Gastrocnemius medialis (tissue), 4 donors: Measurements from ENCODE around the gene JUP. TPM values are rescaled to one million over a fixed set of nuclear protein-coding genes. Genes with fewer than 3 reads are reported as not detected.

ENCODE experiments used
- ATAC-seq, 2 donors: fragments of 150-250 bp; one replicate each; pipeline ENCODE4 v1.9.1; 2016
- DNase-seq, 2 donors: peaks; one replicate each; pipeline ENCODE4 v3.0.0-alpha.2; 2019
- H3K27ac ChIP-seq, 4 donors: fragments of 200-600 bp; sonication (generic); 1 replicate in 1 of 4; 2 replicates in 3 of 4; pipeline ENCODE4 v1.5.1; 2016 to 2018; ENCODE audit warnings: mild to moderate bottlenecking in 2 of 4, moderate library complexity in 1 of 4
- H3K27me3 ChIP-seq, 3 donors: fragments of 200-600 bp; sonication (generic) in 2 of 3; 1 replicate in 1 of 3; 2 replicates in 2 of 3; pipeline versions ENCODE4 v1.5.1 to v1.6.0; 2016 to 2019; ENCODE audit warnings: mild to moderate bottlenecking in 1 of 3, moderate library complexity in 1 of 3
- H3K36me3 ChIP-seq, 2 donors: fragments of 200-600 bp; sonication (generic) in 1 of 2; one replicate each; pipeline ENCODE4 v1.5.1; 2017 to 2018
- H3K4me1 ChIP-seq, 2 donors: fragments of 200-600 bp; sonication (generic) in 1 of 2; one replicate each; pipeline ENCODE4 v1.5.1; 2016 to 2017; ENCODE audit warnings: mild to moderate bottlenecking in 2 of 2
- H3K4me3 ChIP-seq, 4 donors: fragments of 200-600 bp; sonication (generic) in 3 of 4; 1 replicate in 1 of 4; 2 replicates in 3 of 4; pipeline ENCODE4 v1.5.1; 2016 to 2019; ENCODE audit warnings: mild to moderate bottlenecking in 2 of 4
- H3K9me3 ChIP-seq, 3 donors: fragments of 200-600 bp; sonication (generic) in 2 of 3; 1 replicate in 1 of 3; 2 replicates in 2 of 3; pipeline ENCODE4 v1.5.1; 2016 to 2019
- POLR2A ChIP-seq, 2 donors: fragments of 450-650 bp; IDR thresholded peaks; one replicate each; pipeline ENCODE4 v1.6.1; 2017; ENCODE audit warnings: antibody characterized with exemption in 2 of 2, mild to moderate bottlenecking in 2 of 2, moderate library complexity in 2 of 2
- in situ Hi-C, 4 donors: fragments of 200-750 bp; cut with MboI; loops; one replicate each; pipeline versions ENCODE4 v1.15.0 to v1.8.0; 2017; ENCODE audit warnings: low sequenced_read_pairs in 4 of 4
- intact Hi-C: fragments of 100-400 bp; cut with DNase I; formaldehyde crosslinking; loops from one replicate; pipeline ENCODE4 v1.15.1; 2023; ENCODE audit warnings: low total_unique reads
- total RNA-seq, 4 donors: library from RNA; depleted of rRNA; stranded (reverse); fragments of >200 nt; gene quantifications; one replicate each; pipeline versions ENCODE4 v1.1.0 to v1.2.3, GENCODE V29; 2016
- TF ChIP-seq, protein P1 (sequence below), 5 experiments: fragments of 450-650 bp in 3 of 5; fragments of 200-600 bp in 2 of 5; sonication (generic) in 2 of 5; IDR thresholded peaks in 4 of 5; conservative IDR thresholded peaks in 1 of 5; 1 replicate in 4 of 5; 2 replicates in 1 of 5; pipeline ENCODE4 v1.5.1; 2016 to 2019; ENCODE audit warnings: antibody characterized with exemption in 5 of 5, mild to moderate bottlenecking in 3 of 5, moderate library complexity in 3 of 5

The JUP gene
- total RNA-seq, 4 donors from 2014 or later, result 88.8 to 135 (median 113) TPM

DNA sequence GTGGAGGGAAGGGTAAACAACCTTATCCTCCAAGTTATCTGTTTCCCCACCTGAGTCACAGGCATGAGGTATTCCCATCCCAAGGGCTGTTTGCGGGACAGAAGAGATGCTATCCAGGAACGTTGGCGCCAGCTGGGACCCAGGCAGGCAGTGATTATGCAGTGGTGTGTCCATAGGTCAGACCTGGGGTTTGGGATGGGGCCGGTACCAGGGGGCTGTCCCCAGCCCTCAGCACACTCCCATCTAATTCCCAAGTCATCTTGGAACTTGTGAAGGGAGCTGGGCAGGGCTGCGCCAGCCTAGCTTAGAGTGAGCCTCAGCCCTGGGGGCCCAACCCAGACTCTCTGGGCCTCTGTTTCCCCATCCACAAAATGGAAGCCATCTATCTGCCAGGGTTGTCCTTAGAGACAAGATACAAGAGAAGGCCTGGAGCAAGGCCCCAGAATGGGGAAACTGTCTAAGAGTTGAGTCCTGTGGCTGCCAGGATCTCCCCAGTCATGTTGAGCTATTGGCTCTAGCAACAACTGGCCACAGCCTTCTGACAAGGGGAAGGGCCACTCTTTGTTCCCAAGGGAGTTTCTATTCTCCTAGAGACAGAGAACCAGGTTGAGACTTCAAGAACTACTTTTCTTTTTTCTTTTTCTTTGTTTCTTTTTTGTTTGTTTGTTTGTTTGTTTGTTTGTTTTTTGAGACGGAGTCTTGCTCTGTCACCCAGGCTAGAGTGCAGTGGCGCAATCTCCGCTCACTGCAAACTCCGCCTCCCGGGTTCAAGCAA is 9.8 kb upstream of the JUP start:
- intact Hi-C loops, result no loop called here
- no peak for ATAC-seq
- peaks cover 4 to 9% of the 10 kb centered on the region in 2 donors for H3K4me1 ChIP-seq
- in situ Hi-C loops, result no loop called here
- no peak for DNase-seq
- no peak overlapping the region for H3K4me3 ChIP-seq
- no peaks in the 10 kb centered on the region for H3K9me3 ChIP-seq
- no peaks in the 10 kb centered on the region for H3K36me3 ChIP-seq
- H3K27ac ChIP-seq, result no peak overlapping the region
- TF ChIP-seq, protein P1, sequence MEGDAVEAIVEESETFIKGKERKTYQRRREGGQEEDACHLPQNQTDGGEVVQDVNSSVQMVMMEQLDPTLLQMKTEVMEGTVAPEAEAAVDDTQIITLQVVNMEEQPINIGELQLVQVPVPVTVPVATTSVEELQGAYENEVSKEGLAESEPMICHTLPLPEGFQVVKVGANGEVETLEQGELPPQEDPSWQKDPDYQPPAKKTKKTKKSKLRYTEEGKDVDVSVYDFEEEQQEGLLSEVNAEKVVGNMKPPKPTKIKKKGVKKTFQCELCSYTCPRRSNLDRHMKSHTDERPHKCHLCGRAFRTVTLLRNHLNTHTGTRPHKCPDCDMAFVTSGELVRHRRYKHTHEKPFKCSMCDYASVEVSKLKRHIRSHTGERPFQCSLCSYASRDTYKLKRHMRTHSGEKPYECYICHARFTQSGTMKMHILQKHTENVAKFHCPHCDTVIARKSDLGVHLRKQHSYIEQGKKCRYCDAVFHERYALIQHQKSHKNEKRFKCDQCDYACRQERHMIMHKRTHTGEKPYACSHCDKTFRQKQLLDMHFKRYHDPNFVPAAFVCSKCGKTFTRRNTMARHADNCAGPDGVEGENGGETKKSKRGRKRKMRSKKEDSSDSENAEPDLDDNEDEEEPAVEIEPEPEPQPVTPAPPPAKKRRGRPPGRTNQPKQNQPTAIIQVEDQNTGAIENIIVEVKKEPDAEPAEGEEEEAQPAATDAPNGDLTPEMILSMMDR (IDR thresholded peaks at IDR 0.05 in 4 of 5, conservative IDR thresholded peaks at IDR 0.05 in 1 of 5), result no peak
- TF ChIP-seq POLR2A (IDR thresholded peaks at IDR 0.05), result no peak
- H3K27me3 ChIP-seq, result no peaks in the 10 kb centered on the region

DNA sequence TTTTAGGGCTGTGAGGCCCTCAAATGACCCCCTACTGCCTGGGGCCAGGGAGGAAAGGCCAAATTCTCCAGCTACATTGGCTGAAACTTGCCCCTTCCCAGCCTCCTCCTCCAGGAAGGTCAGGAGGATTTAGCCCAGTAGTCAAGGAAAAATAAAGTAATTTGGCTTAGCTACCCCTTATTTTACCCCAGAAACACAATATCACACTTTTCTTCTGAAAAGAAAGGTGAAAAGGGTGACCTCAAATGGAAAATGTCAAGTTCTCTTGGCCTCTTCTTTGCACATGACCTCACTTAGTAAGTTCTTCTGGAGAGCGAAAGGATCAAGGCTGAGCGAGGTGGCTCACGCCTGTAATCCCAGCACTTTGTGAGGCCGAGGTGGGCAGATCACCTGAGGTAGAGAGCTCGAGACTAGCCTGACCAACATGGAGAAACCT is 8.0 kb upstream of the JUP start:
- Histone ChIP-seq H3K27me3 (no peaks in the 10 kb centered on the region), H3K27ac (no peak overlapping the region), H3K9me3 (no peaks in the 10 kb centered on the region), H3K4me3 (no peak overlapping the region), H3K4me1 (peaks cover 0 to 6% of the 10 kb centered on the region in 2 donors), H3K36me3 (no peaks in the 10 kb centered on the region)
- no peak for TF ChIP-seq POLR2A (IDR thresholded peaks at IDR 0.05)
- TF ChIP-seq, protein P1 (IDR thresholded peaks at IDR 0.05 in 4 of 5, conservative IDR thresholded peaks at IDR 0.05 in 1 of 5), result no peak
- in situ Hi-C loops, result no loop called here
- ATAC-seq (no peak), DNase-seq (no peak)
- intact Hi-C loops, result no loop called here

DNA sequence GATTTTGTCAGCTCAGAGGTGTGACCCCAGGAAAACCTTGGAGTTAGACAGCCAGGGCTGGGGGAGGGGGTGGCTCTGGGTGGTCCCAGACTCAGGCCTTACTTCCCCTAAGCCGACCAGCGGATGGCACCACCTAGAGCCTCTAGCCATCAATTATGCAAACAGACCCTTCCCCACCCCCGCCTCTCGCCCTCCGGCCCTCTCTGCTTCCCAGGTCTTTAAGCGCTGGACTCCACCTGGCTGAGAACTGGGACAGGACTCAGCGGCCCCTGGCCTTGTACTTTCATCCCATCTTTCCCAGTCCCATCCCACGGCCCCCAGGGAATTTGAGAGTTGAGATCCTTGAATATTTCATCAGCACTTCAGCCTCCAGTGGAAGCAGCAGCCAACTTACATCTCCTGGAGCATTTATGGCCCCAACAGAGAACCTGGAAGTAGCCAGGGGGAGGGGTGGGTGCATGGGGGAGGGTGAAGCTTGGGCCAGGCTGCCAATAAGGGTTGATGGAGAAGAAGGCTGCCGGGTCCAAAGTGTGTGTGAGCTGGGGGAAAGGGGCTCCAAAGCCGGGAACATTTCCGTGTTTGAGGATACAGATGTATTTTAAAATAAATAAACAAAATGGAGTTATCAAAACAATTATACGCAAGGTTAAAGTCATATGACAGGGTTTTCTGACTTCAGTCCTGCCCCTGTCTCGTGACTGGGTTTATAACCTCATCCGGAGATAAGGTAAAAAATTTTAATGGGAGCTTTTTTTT is 7.5 kb upstream of the JUP start:
- in situ Hi-C loops (no loop called here), intact Hi-C loops (no loop called here)
- DNase-seq (no peak), ATAC-seq (no peak)
- Histone ChIP-seq H3K27ac (no peak overlapping the region), H3K4me1 (peaks cover 0 to 6% of the 10 kb centered on the region in 2 donors), H3K4me3 (no peak overlapping the region), H3K27me3 (no peaks in the 10 kb centered on the region), H3K36me3 (no peaks in the 10 kb centered on the region), H3K9me3 (no peaks in the 10 kb centered on the region)
- TF ChIP-seq, protein P1 (IDR thresholded peaks at IDR 0.05 in 4 of 5, conservative IDR thresholded peaks at IDR 0.05 in 1 of 5), result no peak
- TF ChIP-seq POLR2A (IDR thresholded peaks at IDR 0.05), result no peak

DNA sequence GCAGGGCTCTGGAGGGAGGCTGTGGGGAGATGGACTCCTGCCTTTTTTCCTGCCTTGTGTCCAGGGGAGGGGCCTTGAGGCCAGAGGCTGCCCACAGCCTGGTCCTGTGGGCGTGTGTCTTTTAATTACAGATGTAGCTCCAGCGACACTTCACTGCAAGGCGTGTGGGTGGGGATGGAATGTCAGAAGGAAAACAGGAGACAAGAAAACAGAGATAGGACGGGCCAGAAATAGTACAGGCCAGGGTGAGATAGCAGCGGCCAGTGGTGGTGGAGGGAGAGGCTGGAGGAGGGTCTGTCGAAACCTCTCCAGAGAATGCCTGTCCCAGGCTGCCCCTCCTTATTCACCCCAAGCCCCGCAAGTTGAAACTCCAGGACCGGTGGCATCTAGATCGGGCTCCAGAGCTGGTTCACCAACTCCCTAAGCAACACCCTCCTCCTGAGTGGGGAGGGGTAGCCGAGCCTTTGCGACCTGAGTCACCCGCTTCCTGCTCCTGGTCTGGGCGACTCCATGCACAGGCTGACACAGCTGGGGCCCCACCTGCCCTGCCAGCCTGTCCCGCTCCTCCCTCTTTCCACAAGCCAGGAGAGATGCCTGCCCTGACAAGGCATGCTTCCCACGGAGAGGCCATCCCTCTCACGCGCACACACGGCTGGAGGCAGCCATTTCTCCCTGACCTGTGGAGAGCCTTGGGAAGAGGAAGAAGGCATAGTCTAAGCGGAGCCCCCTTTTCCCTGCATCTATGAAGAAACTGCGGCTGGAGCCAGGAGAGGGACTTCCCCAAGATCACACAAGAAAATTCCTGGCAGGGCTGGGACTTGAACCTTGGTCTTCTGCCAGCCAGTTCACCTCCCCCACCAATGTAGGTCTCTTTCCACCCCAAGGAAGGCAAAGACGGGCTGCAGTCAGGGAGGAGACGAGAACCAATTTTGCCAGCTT is 6.6 kb upstream of the JUP start:
- in situ Hi-C loops (no loop called here), intact Hi-C loops (no loop called here)
- DNase-seq (no peak), ATAC-seq (peak in 1 of 2 donors; percentile 17)
- Histone ChIP-seq H3K9me3 (no peaks in the 10 kb centered on the region), H3K4me3 (no peak overlapping the region), H3K36me3 (no peaks in the 10 kb centered on the region), H3K4me1 (peaks cover 0 to 6% of the 10 kb centered on the region in 2 donors), H3K27me3 (no peaks in the 10 kb centered on the region), H3K27ac (peak overlapping the region in 1 of 4 donors; percentile 18)
- TF ChIP-seq POLR2A (IDR thresholded peaks at IDR 0.05), result no peak
- TF ChIP-seq, protein P1 (IDR thresholded peaks at IDR 0.05 in 4 of 5, conservative IDR thresholded peaks at IDR 0.05 in 1 of 5), result no peak
